Colonic mucosa (tissue), 4 donors: ENCODE measurements around the gene FOXK2. TPM values are rescaled to one million over a fixed set of nuclear protein-coding genes. Genes with fewer than 3 reads are reported as not detected.
"Not testable (repeated sequence)": the region's sequence is repeated elsewhere in the genome, so short reads cannot be mapped to it uniquely, and the experiment has no call there.

ENCODE experiments used
- DNase-seq: peaks from one replicate; pipeline ENCODE4 v3.0.0-alpha.2; 2020
- H3K27ac ChIP-seq: fragments of 200-600 bp; one replicate; pipeline ENCODE4 v1.8.0; 2021
- H3K27me3 ChIP-seq: fragments of 200-600 bp; one replicate; pipeline ENCODE4 v1.8.0; 2021
- H3K36me3 ChIP-seq: fragments of 200-600 bp; one replicate; pipeline ENCODE4 v1.8.0; 2021
- H3K4me1 ChIP-seq: fragments of 200-600 bp; one replicate; pipeline ENCODE4 v1.8.0; 2021; ENCODE audit warnings: mild to moderate bottlenecking
- H3K4me3 ChIP-seq: fragments of 200-600 bp; one replicate; pipeline ENCODE4 v1.8.0; 2021
- H3K9ac ChIP-seq, 2 donors: one replicate each; pipeline ENCODE4 v1.7.0; 2013; ENCODE audit warnings: control low read depth in 2 of 2, low read depth in 2 of 2, low read length in 2 of 2
- H3K9me3 ChIP-seq: fragments of 200-600 bp; one replicate; pipeline ENCODE4 v1.8.0; 2021
- intact Hi-C: fragments of 100-400 bp; cut with DNase I; formaldehyde crosslinking; loops from one replicate; pipeline ENCODE4 v1.14.1; 2022
- total RNA-seq, 2 donors: library from RNA; stranded (reverse); fragmentation: NEBNext Ultra II Directional in 1 of 2; extraction: Animal tissue kit (Norgen Biotek cat#: 25700) in 1 of 2; gene quantifications; one replicate each; pipeline ENCODE4 v1.2.1, GENCODE V29; 2021
- TF ChIP-seq, protein P1 (sequence below): fragments of 200-600 bp; IDR thresholded peaks from one replicate; pipeline ENCODE4 v1.8.0; 2022; ENCODE audit warnings: antibody characterized with exemption, mild to moderate bottlenecking
- donor health status: healthy.
- donor health status: DM: no; HTN: no; CAD: no.
- donor health status: DM: no; HTN: no; CAD: no.

FOXK2 gene
- total RNA-seq, 2 donors from 2014 or later, result 34.8 to 44.5 TPM

GRCh38 chr17:82551779-82552457 lies 32.4 kb downstream of the FOXK2 start:
- Histone ChIP-seq H3K9ac (no peak overlapping the region), H3K36me3 (no peaks in the 10 kb centered on the region), H3K27me3 (no peaks in the 10 kb centered on the region), H3K4me3 (no peak overlapping the region), H3K9me3 (no peaks in the 10 kb centered on the region), H3K27ac (no peak overlapping the region), H3K4me1 (peaks cover 20% of the 10 kb centered on the region)
- TF ChIP-seq, protein P1, sequence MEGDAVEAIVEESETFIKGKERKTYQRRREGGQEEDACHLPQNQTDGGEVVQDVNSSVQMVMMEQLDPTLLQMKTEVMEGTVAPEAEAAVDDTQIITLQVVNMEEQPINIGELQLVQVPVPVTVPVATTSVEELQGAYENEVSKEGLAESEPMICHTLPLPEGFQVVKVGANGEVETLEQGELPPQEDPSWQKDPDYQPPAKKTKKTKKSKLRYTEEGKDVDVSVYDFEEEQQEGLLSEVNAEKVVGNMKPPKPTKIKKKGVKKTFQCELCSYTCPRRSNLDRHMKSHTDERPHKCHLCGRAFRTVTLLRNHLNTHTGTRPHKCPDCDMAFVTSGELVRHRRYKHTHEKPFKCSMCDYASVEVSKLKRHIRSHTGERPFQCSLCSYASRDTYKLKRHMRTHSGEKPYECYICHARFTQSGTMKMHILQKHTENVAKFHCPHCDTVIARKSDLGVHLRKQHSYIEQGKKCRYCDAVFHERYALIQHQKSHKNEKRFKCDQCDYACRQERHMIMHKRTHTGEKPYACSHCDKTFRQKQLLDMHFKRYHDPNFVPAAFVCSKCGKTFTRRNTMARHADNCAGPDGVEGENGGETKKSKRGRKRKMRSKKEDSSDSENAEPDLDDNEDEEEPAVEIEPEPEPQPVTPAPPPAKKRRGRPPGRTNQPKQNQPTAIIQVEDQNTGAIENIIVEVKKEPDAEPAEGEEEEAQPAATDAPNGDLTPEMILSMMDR, result peak; percentile 79
- intact Hi-C loops, result loop anchor here (2.0 kb wide), 1 partner anchor 197 kb away; no protein-coding TSS in a partner anchor
- DNase-seq, result peak; percentile 81

GRCh38 chr17:82552580-82552979 lies 33.0 kb downstream of the FOXK2 start:
- intact Hi-C loops, result loop anchor here (2.0 kb wide), 1 partner anchor 198 kb away; no protein-coding TSS in a partner anchor
- TF ChIP-seq, protein P1, result no peak
- no peaks in the 10 kb centered on the region for H3K36me3 ChIP-seq
- no peaks in the 10 kb centered on the region for H3K27me3 ChIP-seq
- no peak overlapping the region for H3K27ac ChIP-seq
- H3K4me1 ChIP-seq, result peaks cover 20% of the 10 kb centered on the region
- no peaks in the 10 kb centered on the region for H3K9me3 ChIP-seq
- no peak overlapping the region for H3K4me3 ChIP-seq
- H3K9ac ChIP-seq, result no peak overlapping the region
- no peak for DNase-seq

DNA sequence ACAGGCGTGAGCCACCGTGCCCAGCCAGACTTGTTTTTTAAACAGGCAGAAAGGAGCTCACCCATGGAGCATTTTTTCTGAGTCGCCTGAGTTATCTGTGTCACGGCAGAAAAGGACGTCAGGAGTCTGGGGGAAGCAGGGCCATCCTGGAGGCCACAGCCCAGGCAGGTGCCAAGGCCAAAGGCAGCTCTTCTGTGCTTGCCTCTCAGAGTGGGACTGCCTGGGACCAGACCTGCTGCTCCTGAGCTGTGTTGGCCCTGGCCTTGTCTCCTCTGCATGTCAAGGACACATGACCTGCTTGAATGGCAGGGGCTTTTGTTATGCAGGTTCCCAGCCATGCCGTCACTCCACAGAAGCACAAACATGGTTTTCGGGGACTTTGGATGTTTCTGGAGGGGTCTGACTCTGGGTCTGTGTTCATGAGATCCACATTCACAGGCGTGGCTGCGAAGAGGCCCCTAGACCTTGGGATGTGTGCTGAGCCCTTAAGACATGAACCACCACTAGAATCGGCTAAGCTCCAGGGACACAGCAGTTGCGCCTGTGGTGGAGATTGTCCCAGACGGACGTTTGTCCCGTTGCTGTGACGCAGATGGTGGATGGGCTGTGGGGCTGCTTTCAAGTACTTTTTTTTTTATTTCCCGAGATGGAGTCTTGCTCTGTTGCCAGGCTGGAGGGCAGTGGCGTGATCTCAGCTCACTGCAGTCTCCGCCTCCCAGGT lies 33.8 kb downstream of the FOXK2 start:
- no peak for DNase-seq
- H3K27ac ChIP-seq, result no peak overlapping the region
- intact Hi-C loops, result loop anchor here (2.0 kb wide), 1 partner anchor 199 kb away; no protein-coding TSS in a partner anchor

DNA sequence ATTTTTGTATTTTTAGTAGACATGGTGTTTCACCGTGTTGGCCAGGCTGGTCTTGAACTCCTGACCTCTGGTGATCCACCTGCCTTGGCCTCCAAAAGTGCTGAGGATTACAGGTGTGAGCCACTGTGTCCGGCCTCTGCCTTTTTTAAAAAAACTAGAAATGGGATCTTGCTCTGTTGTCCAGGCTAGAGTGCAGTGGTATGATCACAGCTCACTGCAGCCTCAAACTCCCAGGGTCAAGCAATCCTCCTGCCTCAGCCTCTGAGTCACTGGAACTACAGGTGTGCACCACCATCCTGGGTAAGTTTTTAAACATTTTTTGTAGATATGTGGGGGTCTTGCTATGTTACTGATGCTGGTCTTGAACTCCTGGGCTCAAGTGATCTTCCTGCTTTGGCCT lies 38.0 kb downstream of the FOXK2 start:
- H3K27me3 ChIP-seq, DNase-seq, H3K9ac ChIP-seq, intact Hi-C loops, H3K27ac ChIP-seq, H3K9me3 ChIP-seq, H3K4me3 ChIP-seq, H3K36me3 ChIP-seq: not testable (repeated sequence)
- H3K4me1 ChIP-seq, result peaks cover 12% of the 10 kb centered on the region

More for the DNA sequence above, 33.8 kb downstream of the FOXK2 start:
- no peaks in the 10 kb centered on the region for H3K36me3 ChIP-seq
- TF ChIP-seq, protein P1, result no peak
- no peaks in the 10 kb centered on the region for H3K9me3 ChIP-seq
- H3K27me3 ChIP-seq, result no peaks in the 10 kb centered on the region
- peaks cover 18% of the 10 kb centered on the region for H3K4me1 ChIP-seq
- no peak overlapping the region for H3K4me3 ChIP-seq
- H3K9ac ChIP-seq, result no peak overlapping the region

DNA sequence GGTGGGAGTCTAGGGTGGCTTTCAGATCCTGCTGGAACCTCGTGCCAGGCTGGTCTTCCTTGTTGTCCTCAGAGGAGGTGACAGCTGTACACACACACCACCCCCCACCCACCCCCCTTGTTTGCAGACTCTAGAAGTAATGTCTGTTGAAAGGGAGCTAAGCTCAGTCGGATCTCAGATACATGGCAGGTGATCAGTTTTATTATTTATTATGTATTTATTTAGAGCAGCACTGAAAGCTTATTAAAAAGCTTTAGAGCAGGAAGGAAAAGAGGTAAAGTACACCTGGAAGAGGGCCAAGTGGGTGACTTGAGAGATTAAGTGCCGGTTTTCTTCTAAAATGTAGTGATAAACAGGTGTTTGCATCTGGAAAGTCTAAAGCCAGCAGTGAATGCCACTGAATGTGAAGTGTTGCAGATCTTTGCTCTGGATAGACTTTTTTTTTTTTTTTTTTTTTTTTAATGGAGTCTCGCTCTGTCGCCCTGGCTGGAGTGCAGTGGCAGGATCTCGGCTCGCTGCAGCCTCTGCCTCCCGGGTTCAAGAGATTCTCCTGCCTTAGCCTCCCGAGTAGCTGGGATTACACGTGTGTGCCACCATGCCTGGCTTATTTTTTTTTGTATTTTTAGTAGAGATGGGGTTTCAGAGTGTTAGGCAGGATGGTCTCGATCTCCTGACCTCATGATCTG lies 40.2 kb downstream of the FOXK2 start:
- DNase-seq, result no peak
- Histone ChIP-seq H3K27me3 (no peaks in the 10 kb centered on the region), H3K4me3 (no peak overlapping the region), H3K36me3 (no peaks in the 10 kb centered on the region), H3K9me3 (no peaks in the 10 kb centered on the region), H3K27ac (no peak overlapping the region), H3K4me1 (peaks cover 12% of the 10 kb centered on the region), H3K9ac (no peak overlapping the region)
- TF ChIP-seq, protein P1, result no peak
- intact Hi-C loops, result no loop called here
